Karpas-422 (cell line): ENCODE results near the gene ABLIM1. TPM values are rescaled to one million over a fixed set of nuclear protein-coding genes. Genes with fewer than 3 reads are reported as not detected.

Experiments
- DNase-seq: peaks from one replicate; pipeline ENCODE4 v3.0.0-alpha.2; 2015
- H2AFZ ChIP-seq: fragments of 200-600 bp; sonication (generic); 2 replicates; pipeline ENCODE4 v1.6.1; 2014; ENCODE audit warnings: antibody characterized with exemption, low read length, mixed read lengths
- H3K27ac ChIP-seq: fragments of 200-600 bp; sonication (generic); 2 replicates; pipeline ENCODE4 v1.5.1; 2014; ENCODE audit warnings: mild to moderate bottlenecking, low read length, moderate library complexity
- H3K27me3 ChIP-seq: fragments of 200-600 bp; sonication (generic); 2 replicates; pipeline ENCODE4 v1.6.1; 2014; ENCODE audit warnings: low read length, mixed read lengths
- H3K36me3 ChIP-seq: fragments of 200-600 bp; sonication (generic); 2 replicates; pipeline ENCODE4 v1.6.1; 2014; ENCODE audit warnings: low read length, mixed read lengths; ENCODE audit not compliant: insufficient read depth
- H3K4me1 ChIP-seq: fragments of 200-600 bp; sonication (generic); 2 replicates; pipeline ENCODE4 v1.6.1; 2014; ENCODE audit warnings: mild to moderate bottlenecking, low read length, mixed read lengths
- H3K4me2 ChIP-seq: fragments of 200-600 bp; sonication (generic); 2 replicates; pipeline ENCODE4 v1.6.1; 2014; ENCODE audit warnings: low read length, low read depth, mild to moderate bottlenecking; ENCODE audit not compliant: poor library complexity, severe bottlenecking
- H3K4me3 ChIP-seq: fragments of 200-600 bp; sonication (generic); 2 replicates; pipeline ENCODE4 v1.5.1; 2014; ENCODE audit warnings: mild to moderate bottlenecking, antibody characterized with exemption, low read length, mixed read lengths
- H3K79me2 ChIP-seq: fragments of 200-600 bp; sonication (generic); 2 replicates; pipeline ENCODE4 v1.6.1; 2014; ENCODE audit warnings: mild to moderate bottlenecking, low read length, mixed read lengths
- H3K9ac ChIP-seq: fragments of 200-600 bp; sonication (generic); 2 replicates; pipeline ENCODE4 v1.6.0; 2014; ENCODE audit warnings: low read length
- H3K9me2 ChIP-seq: fragments of 200-600 bp; sonication (generic), shearing (Covaris generic); replicated peaks from 2 replicates; pipeline ENCODE4 v1.6.0; 2014; ENCODE audit warnings: mild to moderate bottlenecking, low read length, moderate library complexity; ENCODE audit not compliant: insufficient read depth
- H3K9me3 ChIP-seq: fragments of 300-700, 200-600 bp; sonication (generic); 2 replicates; pipeline ENCODE4 v1.6.1; 2014; ENCODE audit warnings: low read length, mixed read lengths
- H4K20me1 ChIP-seq: fragments of 200-600 bp; sonication (generic); 2 replicates; pipeline ENCODE4 v1.6.1; 2014; ENCODE audit warnings: mild to moderate bottlenecking, antibody characterized with exemption, low read length, low read depth; ENCODE audit not compliant: insufficient read depth
- total RNA-seq: library from RNA; depleted of rRNA; stranded (reverse); fragments of >200 nt; shearing (Covaris generic); gene quantifications from 2 replicates; pipeline ENCODE4 v1.2.3, GENCODE V29; 2014; ENCODE audit warnings: low replicate concordance

The ABLIM1 gene
- total RNA-seq, 1 experiment from 2014 or later, result 131 TPM

GRCh38 chr10:114489521-114490310, 168.4 kb downstream of the ABLIM1 start:
- Histone ChIP-seq H3K27me3 (no peaks in the 10 kb centered on the region), H3K9me2 (no peaks in the 10 kb centered on the region), H3K79me2 (peaks cover 85% of the 10 kb centered on the region), H3K4me1 (peaks cover 77% of the 10 kb centered on the region), H3K9me3 (no peaks in the 10 kb centered on the region), H2AFZ (no peak overlapping the region), H3K27ac (peak overlapping the region; percentile 99), H3K4me3 (peak overlapping the region; percentile 53), H3K36me3 (peaks cover 49% of the 10 kb centered on the region), H3K9ac (peak overlapping the region; percentile 66), H4K20me1 (no peaks in the 10 kb centered on the region), H3K4me2 (peak overlapping the region; percentile 74)
- peak; percentile 84 for DNase-seq

DNA sequence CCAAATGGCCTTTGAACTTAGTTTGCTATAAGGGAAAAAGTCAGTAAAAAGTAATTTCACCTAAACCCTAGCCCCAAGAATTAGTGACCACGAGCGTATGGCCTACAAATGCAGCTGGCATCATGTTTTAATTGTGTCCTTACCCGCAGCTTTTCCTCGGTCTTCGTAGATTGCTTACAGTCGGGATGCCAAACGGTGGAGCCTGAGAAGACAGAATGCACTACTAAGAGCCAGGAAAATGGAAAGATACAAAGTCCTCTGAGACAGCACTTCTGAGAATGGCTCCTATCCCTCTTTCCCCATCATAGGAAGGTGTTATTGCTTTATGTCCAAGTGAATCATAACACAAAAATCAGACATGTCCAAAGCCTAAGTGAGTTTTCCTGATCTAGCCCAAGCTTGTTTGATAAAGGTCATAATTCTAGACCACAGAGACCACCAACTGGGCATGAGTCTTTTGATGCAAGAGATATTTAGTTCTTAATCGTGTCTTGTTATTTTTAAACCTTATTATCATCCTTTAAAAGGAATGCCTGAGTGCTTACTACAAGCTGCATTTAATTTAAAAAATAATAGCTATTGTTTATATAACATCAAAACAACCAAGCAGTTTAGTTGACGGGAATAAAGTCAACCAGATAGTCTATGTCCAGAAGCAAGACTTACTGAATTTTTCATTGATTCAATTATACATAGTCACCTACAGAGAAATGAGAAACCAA, 170.1 kb downstream of the ABLIM1 start:
- Histone ChIP-seq H3K79me2 (peaks cover 80% of the 10 kb centered on the region), H4K20me1 (no peaks in the 10 kb centered on the region), H3K9ac (no peak overlapping the region), H3K4me1 (peaks cover 59% of the 10 kb centered on the region), H3K27ac (peak overlapping the region; percentile 99), H2AFZ (no peak overlapping the region), H3K4me3 (no peak overlapping the region), H3K4me2 (no peak overlapping the region), H3K27me3 (no peaks in the 10 kb centered on the region), H3K9me3 (no peaks in the 10 kb centered on the region), H3K9me2 (no peaks in the 10 kb centered on the region), H3K36me3 (peaks cover 53% of the 10 kb centered on the region)
- no peak for DNase-seq

DNA sequence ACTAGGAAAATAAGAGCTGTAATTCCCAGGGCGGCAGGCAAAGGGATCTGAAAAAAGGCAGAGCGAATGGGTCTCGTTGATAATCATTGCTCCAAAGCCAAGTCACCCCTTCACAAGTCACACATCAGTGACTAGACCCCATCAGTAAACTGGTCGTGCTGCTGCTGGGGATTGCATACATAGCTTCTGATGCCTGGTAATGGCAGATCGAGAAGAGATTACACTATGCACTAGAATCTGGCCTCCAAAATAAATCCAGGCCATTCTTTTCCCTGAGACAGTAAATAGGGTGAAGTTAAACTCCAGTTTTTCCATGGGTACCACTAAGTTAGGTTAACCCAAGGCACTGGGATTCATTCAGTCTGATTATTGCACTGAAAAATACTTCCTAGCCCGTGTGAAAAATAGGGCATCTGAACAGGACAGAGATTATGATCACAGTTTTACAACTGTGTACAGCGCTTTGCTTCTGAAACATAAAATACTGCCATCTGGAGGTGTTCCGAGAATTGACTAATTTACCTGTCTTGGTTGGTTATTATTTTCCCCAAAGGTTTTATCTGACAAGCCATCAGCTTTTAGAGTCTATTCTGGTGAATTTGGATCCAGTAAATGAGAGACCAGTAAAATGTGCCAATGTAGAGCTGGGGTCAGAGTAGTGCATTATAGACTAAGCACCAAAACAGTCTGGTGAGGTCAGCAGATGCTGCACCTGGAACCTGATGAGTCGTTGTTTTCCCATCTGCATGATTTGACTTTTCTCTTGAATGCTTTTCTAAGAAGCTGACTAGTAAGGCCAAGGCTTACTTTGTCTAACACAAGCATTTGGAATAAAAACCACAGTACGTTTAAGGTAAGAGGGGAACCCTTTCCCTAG, 170.9 kb downstream of the ABLIM1 start:
- peak overlapping the region; percentile 99 for H3K27ac ChIP-seq
- H3K27me3 ChIP-seq, result no peaks in the 10 kb centered on the region
- no peaks in the 10 kb centered on the region for H3K9me2 ChIP-seq
- no peaks in the 10 kb centered on the region for H3K9me3 ChIP-seq
- H3K36me3 ChIP-seq, result peaks cover 56% of the 10 kb centered on the region
- H3K4me3 ChIP-seq, result no peak overlapping the region
- peaks cover 75% of the 10 kb centered on the region for H3K79me2 ChIP-seq
- no peak for DNase-seq
- peaks cover 51% of the 10 kb centered on the region for H3K4me1 ChIP-seq
- H3K4me2 ChIP-seq, result no peak overlapping the region
- no peak overlapping the region for H2AFZ ChIP-seq
- H4K20me1 ChIP-seq, result no peaks in the 10 kb centered on the region
- H3K9ac ChIP-seq, result no peak overlapping the region

DNA sequence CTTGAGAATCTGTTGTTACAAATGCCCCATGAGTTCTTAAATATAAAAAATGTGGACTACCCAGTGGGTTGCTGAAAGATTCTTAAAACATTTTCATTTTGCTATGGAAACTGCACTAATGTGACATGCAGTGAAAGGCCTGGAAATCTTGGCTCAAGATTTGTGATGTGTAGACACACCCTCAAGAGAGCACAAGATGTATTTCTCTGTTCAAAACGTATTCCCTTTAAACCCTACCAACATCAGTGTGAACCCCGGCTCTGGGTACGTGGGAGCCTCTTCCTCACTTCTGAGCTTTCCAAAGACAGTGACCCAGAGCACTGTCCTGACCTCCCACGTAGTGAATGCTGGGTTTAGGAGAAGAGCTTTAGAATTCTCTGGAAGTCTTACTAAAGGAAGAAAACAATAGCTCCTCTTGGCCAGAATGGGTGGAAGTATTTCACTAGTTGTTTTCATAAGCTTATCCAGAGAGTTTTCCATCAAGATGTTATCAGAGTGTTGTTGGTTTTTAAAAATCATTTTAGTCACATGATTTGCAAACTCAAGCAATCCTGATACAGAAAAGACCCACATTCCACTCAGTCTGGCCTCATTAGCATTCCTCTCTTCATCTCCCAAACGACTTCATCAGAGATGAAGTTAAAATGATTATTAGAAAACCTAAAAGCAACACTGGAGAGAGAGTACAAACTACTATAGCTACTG, 172.2 kb downstream of the ABLIM1 start:
- Histone ChIP-seq H2AFZ (no peak overlapping the region), H3K9me3 (no peaks in the 10 kb centered on the region), H3K79me2 (peaks cover 79% of the 10 kb centered on the region), H3K27me3 (no peaks in the 10 kb centered on the region), H3K4me2 (no peak overlapping the region), H3K9ac (no peak overlapping the region), H3K36me3 (peaks cover 66% of the 10 kb centered on the region), H3K4me1 (peaks cover 51% of the 10 kb centered on the region), H3K27ac (peak overlapping the region; percentile 6; the same call in 1 of the 2 replicates), H3K4me3 (no peak overlapping the region), H4K20me1 (no peaks in the 10 kb centered on the region), H3K9me2 (no peaks in the 10 kb centered on the region)
- no peak for DNase-seq

DNA sequence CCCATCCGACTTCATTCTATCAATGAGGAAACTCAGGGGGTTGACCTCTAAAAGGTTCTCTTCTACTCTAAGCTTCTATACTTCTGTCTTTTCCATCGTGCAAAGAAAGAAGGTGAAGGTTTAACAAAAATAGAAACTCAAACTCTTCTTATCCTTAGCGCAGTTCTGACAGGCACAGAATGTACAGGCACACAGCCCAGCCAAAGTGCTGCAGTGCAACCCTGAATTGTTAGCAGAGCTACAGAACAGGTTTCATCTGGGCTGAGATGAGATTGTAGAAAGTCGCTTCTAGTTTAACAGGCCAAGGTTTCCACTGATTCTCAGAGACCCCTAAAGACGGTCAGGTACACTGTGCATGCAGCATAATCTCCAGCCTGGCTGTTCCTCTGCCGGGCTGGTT, 174.5 kb downstream of the ABLIM1 start:
- peaks cover 41% of the 10 kb centered on the region for H3K4me1 ChIP-seq
- no peaks in the 10 kb centered on the region for H3K9me2 ChIP-seq
- H3K4me2 ChIP-seq, result no peak overlapping the region
- no peak overlapping the region for H2AFZ ChIP-seq
- H3K9ac ChIP-seq, result no peak overlapping the region
- no peaks in the 10 kb centered on the region for H3K9me3 ChIP-seq
- H4K20me1 ChIP-seq, result no peaks in the 10 kb centered on the region
- H3K4me3 ChIP-seq, result no peak overlapping the region
- no peak for DNase-seq
- H3K79me2 ChIP-seq, result peaks cover 79% of the 10 kb centered on the region
- peaks cover 66% of the 10 kb centered on the region for H3K36me3 ChIP-seq
- no peaks in the 10 kb centered on the region for H3K27me3 ChIP-seq
- 0 out of 2 replicates have a peak overlapping the region, but pooled peaks have one; percentile 12 for H3K27ac ChIP-seq

- peaks cover 39% of the 10 kb centered on the region for H3K4me1 ChIP-seq
- H2AFZ ChIP-seq, result no peak overlapping the region
- no peaks in the 10 kb centered on the region for H3K9me2 ChIP-seq
- no peak overlapping the region for H3K4me2 ChIP-seq
- H3K79me2 ChIP-seq, result peaks cover 70% of the 10 kb centered on the region
- no peak overlapping the region for H3K9ac ChIP-seq
- H3K36me3 ChIP-seq, result peaks cover 57% of the 10 kb centered on the region
- peak overlapping the region; percentile 24 for H3K27ac ChIP-seq
- DNase-seq, result no peak
- H3K27me3 ChIP-seq, result no peaks in the 10 kb centered on the region
- no peaks in the 10 kb centered on the region for H3K9me3 ChIP-seq
- no peaks in the 10 kb centered on the region for H4K20me1 ChIP-seq
- H3K4me3 ChIP-seq, result no peak overlapping the region
Measured at GRCh38 chr10:114482480-114483304, 175.4 kb downstream of the ABLIM1 start.

- H3K36me3 ChIP-seq, result peaks cover 41% of the 10 kb centered on the region
Measured at GRCh38 chr10:114481055-114481454, 177.0 kb downstream of the ABLIM1 start.

More at GRCh38 chr10:114481055-114481454, 177.0 kb downstream of the ABLIM1 start:
- H3K79me2 ChIP-seq, result peaks cover 53% of the 10 kb centered on the region
- DNase-seq, result no peak
- H3K27me3 ChIP-seq, result no peaks in the 10 kb centered on the region
- H3K9me2 ChIP-seq, result no peaks in the 10 kb centered on the region
- H3K9ac ChIP-seq, result no peak overlapping the region
- no peak overlapping the region for H3K4me2 ChIP-seq
- H3K4me1 ChIP-seq, result peaks cover 36% of the 10 kb centered on the region
- no peaks in the 10 kb centered on the region for H3K9me3 ChIP-seq
- H3K4me3 ChIP-seq, result no peak overlapping the region
- no peaks in the 10 kb centered on the region for H4K20me1 ChIP-seq
- H3K27ac ChIP-seq, result peak overlapping the region; percentile 24
- no peak overlapping the region for H2AFZ ChIP-seq
